ENCODE data around the gene PPDPF. TPM values are rescaled to one million over a fixed set of nuclear protein-coding genes. Genes with fewer than 3 reads are reported as not detected.

PPDPF gene
- total RNA-seq, 2 experiments from 2014 or later: 34.9 to 117 TPM

DNA sequence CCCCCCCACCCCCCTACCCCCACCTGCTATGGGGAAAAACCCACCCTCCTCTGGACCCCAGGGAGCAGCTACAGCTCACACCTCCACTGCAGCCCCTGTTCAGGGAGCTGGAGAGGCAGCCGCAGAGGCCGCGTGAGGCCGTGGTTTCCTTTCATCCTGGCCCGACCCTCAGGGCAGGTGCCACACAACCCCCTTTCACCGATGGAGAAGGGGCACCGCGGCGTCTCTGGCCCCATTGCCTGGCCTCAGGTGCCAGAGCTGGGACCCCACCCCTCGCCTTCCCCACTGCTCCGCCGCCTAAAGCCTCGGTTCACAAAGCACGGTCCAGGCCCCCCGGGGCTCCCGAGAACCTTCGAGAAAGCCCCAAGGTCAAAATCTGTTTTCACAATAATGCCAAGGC is 36.3 kb upstream of the PPDPF start:
- DNase-seq (ENCODE audit: low spot score): no peak
- Histone ChIP-seq H2AFZ (ENCODE audit: low read length) (no peak overlapping the region), H3K27ac (ENCODE audit: low read depth, low read length, poor library complexity, severe bottlenecking) (no peak overlapping the region), H3K4me1 (ENCODE audit: insufficient read depth, low read length, poor library complexity, severe bottlenecking) (no peaks in the 10 kb centered on the region), H4K20me1 (ENCODE audit: insufficient read depth, low read length) (no peaks in the 10 kb centered on the region), H3K4me2 (ENCODE audit: low read length) (no peak overlapping the region), H3K9me2 (ENCODE audit: insufficient read depth, low read length) (no peaks in the 10 kb centered on the region), H3K9me3 (ENCODE audit: low read length) (no peaks in the 10 kb centered on the region), H3K79me2 (ENCODE audit: insufficient read depth, low read depth, low read length) (no peaks in the 10 kb centered on the region), H3K36me3 (ENCODE audit: insufficient read depth, low read length) (no peaks in the 10 kb centered on the region), H3K4me3 (ENCODE audit: low read depth, low read length, poor library complexity, severe bottlenecking) (no peak overlapping the region)
- TF ChIP-seq, protein P1, sequence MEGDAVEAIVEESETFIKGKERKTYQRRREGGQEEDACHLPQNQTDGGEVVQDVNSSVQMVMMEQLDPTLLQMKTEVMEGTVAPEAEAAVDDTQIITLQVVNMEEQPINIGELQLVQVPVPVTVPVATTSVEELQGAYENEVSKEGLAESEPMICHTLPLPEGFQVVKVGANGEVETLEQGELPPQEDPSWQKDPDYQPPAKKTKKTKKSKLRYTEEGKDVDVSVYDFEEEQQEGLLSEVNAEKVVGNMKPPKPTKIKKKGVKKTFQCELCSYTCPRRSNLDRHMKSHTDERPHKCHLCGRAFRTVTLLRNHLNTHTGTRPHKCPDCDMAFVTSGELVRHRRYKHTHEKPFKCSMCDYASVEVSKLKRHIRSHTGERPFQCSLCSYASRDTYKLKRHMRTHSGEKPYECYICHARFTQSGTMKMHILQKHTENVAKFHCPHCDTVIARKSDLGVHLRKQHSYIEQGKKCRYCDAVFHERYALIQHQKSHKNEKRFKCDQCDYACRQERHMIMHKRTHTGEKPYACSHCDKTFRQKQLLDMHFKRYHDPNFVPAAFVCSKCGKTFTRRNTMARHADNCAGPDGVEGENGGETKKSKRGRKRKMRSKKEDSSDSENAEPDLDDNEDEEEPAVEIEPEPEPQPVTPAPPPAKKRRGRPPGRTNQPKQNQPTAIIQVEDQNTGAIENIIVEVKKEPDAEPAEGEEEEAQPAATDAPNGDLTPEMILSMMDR (conservative IDR thresholded peaks at IDR 0.05; ENCODE audit: low read length): no peak
- TF ChIP-seq EZH2phosphoT487 (IDR thresholded peaks at IDR 0.05; ENCODE audit: borderline replicate concordance, low read depth, low read length): no peak
- BruUV-seq (replicated peaks): no TSS peak
- POLR2A ChIA-PET: no interaction called here
- CTCF ChIA-PET (ENCODE audit: unreplicated experiment): no interaction called here
- intact Hi-C loops (cut with micrococcal nuclease; ENCODE audit: unreplicated experiment): no loop called here

GRCh38 chr20:63484651-63485403 is 35.7 kb upstream of the PPDPF start:
- POLR2A ChIA-PET: interaction anchor here (0.5 kb wide), 1 partner anchor 9 kb away, joined by 4 read pairs; no protein-coding TSS in a partner anchor
- CTCF ChIA-PET (ENCODE audit: unreplicated experiment): no interaction called here
- H3K4me1 ChIP-seq (ENCODE audit: insufficient read depth, low read length, poor library complexity, severe bottlenecking): no peaks in the 10 kb centered on the region

More at GRCh38 chr20:63484651-63485403, 35.7 kb upstream of the PPDPF start:
- no peak for DNase-seq (ENCODE audit: low spot score)
- no peaks in the 10 kb centered on the region for H4K20me1 ChIP-seq (ENCODE audit: insufficient read depth, low read length)
- no peak overlapping the region for H3K4me3 ChIP-seq (ENCODE audit: low read depth, low read length, poor library complexity, severe bottlenecking)
- H3K4me2 ChIP-seq (ENCODE audit: low read length): no peak overlapping the region
- intact Hi-C loops (cut with micrococcal nuclease; ENCODE audit: unreplicated experiment): no loop called here
- H3K79me2 ChIP-seq (ENCODE audit: insufficient read depth, low read depth, low read length): no peaks in the 10 kb centered on the region
- H2AFZ ChIP-seq (ENCODE audit: low read length): no peak overlapping the region
- no peaks in the 10 kb centered on the region for H3K9me3 ChIP-seq (ENCODE audit: low read length)
- H3K9me2 ChIP-seq (ENCODE audit: insufficient read depth, low read length): no peaks in the 10 kb centered on the region
- no peak overlapping the region for H3K27ac ChIP-seq (ENCODE audit: low read depth, low read length, poor library complexity, severe bottlenecking)
- no peaks in the 10 kb centered on the region for H3K36me3 ChIP-seq (ENCODE audit: insufficient read depth, low read length)
- TF ChIP-seq, protein P1 (conservative IDR thresholded peaks at IDR 0.05; ENCODE audit: low read length): no peak
- TF ChIP-seq EZH2phosphoT487 (IDR thresholded peaks at IDR 0.05; ENCODE audit: borderline replicate concordance, low read depth, low read length): no peak
- BruUV-seq (replicated peaks): no TSS peak

Data from OCI-LY7 (cell line).